Activated CD4-positive, alpha-beta T cell treated with anti-CD3 and anti-CD28 coated beads, Interleukin-2, amount 10 ng/mL, durations not matched to agents 7 days and 5 days (primary cell): ENCODE results near the gene CHST10. TPM values are rescaled to one million over a fixed set of nuclear protein-coding genes. Genes with fewer than 3 reads are reported as not detected.

Experiments used
- total RNA-seq, 2 experiments: library from RNA; stranded (reverse); gene quantifications; one replicate each; pipeline ENCODE4 v1.2.3, GENCODE V29; 2021

The CHST10 gene
- total RNA-seq, 2 experiments from 2014 or later: 2.6 to 3.1 TPM

Other genes with a start within 250 kb of the CHST10 start
- gene LONRF2, start 95.2 kb downstream of the CHST10 start, total RNA-seq: under 1 TPM; 0.02 TPM
- gene NMS, start 52.8 kb upstream of the CHST10 start, total RNA-seq: not detected
- 10 to 100 TPM; 34.2 to 38.9 TPM for gene PDCL3, start 145.3 kb upstream of the CHST10 start, total RNA-seq